T47D (cell line): Measurements from ENCODE around the gene ZBTB7B.
"Not testable (repeated sequence)": the region's sequence is repeated elsewhere in the genome, so short reads cannot be mapped to it uniquely, and the experiment has no call there.

Source experiments
- DNase-seq, 2 experiments: peaks; one replicate each; pipeline versions ENCODE4 v3.0.0 to v3.0.0-alpha.2; 2011 to 2012; ENCODE audit warnings: low read depth in 1 of 2, low spot score in 1 of 2
- JUND ChIP-seq: IDR thresholded peaks from 2 replicates; pipeline ENCODE4 v1.6.1; 2012; ENCODE audit warnings: low read depth
- in situ Hi-C: cut with HindIII; loops from 2 replicates; pipeline ENCODE4 v1.10.0; 2016; ENCODE audit warnings: low sequenced_read_pairs, low pct_unique_long_range_greater_than_20kb

The ZBTB7B gene

DNA sequence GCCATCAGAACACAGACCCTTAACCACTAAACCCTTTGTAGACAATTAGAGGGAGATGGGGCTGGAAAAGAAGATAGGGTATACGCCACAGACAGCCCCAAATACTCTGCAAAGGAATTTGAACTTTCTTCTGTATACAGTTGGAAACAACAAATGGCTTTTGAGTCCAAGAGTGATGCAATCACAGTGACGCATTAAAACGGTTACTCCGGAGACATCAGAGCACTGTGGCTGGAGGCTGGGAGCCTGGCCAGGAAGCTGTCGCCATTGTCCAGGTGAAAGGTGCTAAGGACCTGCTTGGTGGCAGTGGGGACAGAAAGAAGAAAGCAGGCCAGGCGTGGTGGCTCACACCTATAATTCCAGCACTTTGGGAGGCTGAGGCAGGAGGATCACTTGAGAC lies 15.3 kb upstream of the ZBTB7B start:
- in situ Hi-C loops: no loop called here
- no peak for DNase-seq
- TF ChIP-seq JUND: no peak

DNA sequence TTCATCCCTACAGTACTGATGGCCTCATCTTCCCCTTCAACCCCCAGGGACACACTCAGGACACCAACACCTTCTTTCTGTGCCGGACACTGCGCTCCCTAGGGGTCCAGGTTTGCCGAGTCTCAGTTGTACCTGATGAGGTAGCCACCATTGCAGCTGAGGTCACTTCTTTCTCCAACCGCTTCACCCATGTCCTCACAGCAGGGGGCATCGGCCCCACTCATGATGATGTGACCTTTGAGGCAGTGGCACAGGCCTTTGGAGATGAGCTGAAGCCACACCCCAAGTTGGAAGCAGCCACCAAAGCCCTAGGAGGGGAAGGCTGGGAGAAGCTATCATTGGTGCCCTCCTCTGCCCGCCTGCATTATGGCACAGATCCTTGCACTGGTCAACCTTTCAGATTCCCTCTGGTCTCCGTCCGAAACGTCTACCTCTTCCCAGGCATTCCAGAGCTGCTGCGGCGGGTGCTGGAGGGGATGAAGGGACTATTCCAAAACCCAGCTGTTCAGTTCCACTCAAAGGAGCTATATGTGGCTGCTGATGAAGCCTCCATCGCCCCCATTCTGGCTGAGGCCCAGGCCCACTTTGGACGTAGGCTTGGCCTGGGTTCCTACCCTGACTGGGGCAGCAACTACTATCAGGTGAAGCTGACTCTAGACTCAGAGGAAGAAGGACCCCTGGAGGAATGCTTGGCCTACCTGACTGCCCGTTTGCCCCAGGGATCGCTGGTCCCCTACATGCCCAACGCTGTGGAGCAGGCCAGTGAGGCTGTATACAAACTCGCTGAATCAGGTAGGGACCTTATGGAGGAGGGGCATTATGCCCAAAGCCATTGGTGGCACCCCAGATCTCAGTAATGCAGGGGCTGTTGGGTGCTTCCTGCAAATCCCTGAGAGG lies 14.3 kb upstream of the ZBTB7B start:
- in situ Hi-C loops: no loop called here
- DNase-seq: peak in 1 of 2 experiments; percentile 41

DNA sequence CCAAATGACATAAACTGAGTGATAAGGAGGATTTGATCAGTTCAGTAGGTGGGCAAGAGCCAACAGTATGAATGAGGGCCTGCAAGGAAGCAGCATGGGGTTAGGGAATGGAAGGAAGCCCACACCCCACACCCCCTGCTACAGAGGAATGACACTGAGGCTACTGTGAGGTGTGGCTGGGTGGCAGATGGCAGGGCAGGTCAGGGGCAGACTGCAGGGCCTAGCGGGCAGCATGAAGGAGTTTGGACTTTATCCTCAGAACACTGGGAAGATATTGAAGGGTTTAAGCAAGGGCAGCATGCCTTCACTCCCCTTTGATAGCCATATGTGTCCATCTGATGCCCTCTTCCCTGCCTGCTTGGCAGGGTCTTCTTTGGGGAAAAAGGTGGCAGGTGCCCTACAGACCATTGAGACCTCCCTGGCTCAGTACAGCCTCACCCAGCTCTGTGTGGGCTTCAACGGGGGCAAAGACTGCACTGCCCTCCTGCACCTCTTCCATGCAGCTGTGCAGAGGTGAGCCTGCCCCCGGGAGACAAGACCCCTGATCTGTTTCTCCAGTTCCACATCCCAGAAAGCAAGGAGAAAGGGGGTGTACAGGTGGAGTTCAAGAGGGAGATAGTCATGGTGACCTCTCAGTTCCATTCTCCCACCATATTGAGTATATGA lies 13.3 kb upstream of the ZBTB7B start:
- TF ChIP-seq JUND: no peak
- no peak for DNase-seq
- in situ Hi-C loops: no loop called here

More for the DNA sequence above, 14.3 kb upstream of the ZBTB7B start:
- no peak for TF ChIP-seq JUND

DNA sequence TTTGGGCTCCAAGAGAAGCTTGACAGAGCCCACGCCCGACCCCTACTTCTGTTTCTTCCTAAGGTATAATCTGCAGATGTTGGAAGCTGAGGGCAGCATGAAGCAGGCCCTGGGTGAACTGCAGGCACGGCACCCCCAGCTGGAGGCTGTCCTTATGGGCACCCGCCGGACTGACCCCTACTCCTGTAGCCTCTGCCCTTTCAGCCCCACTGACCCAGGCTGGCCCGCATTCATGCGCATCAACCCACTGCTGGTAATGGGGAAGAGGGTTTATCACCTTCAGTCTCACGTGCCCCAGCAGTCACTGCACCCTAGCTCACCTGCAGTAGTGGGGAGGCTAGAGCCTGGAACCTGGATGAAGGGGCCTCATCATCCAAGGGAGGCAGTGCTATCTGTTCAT lies 12.3 kb upstream of the ZBTB7B start:
- in situ Hi-C loops: no loop called here
- no peak for DNase-seq
- no peak for TF ChIP-seq JUND

DNA sequence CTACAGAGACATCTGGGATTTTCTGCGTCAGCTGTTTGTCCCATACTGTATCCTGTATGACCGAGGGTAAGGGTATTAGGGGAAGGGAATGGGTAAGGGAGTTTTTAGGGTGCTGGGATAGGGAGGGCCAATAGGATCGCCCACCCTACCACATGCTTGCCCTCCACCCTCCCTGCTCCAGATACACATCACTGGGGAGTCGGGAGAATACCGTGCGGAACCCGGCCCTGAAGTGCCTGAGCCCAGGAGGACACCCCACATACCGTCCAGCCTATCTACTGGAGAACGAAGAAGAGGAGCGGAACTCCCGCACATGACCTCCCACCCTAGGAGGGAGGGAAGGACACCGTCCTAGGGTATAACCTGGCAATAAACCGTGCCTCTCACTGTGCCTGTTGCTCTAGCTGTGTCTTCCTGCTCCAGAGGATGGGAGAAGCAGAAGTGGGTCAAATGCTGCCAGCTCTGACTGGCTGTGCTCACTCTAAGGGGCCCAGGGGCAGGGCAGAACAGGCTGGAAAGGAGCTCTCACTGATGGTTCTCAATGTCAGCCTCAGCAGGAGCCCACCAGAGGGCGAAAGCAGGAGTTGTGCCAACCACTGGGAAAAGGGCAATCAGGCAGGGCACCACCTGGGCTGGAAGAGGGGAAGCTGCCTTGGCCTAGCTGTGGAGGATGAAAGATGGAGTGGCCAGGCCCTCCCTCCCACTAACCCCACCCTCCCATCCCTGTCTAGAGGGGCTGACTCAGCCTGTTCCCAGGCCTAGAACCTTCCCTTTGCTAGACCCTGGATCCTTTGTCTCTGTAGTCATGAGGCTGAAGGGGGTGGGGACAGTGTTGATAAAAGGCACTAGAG lies 9.7 kb upstream of the ZBTB7B start:
- DNase-seq: no peak
- no peak for TF ChIP-seq JUND
- in situ Hi-C loops: no loop called here

- no peak for TF ChIP-seq JUND
- in situ Hi-C loops: no loop called here
- DNase-seq: no peak
Measured at GRCh38 chr1:154993572-154994268, 8.9 kb upstream of the ZBTB7B start, which contains the start of gene LENEP. Gene LENEP, plus strand, starts transcription at chr1:154993586. Its CDS starts 22 bp downstream, at chr1:154993608.

- in situ Hi-C loops: no loop called here
- no peak for DNase-seq
- no peak for TF ChIP-seq JUND
Measured at GRCh38 chr1:154994269-154994587, 8.4 kb upstream of the ZBTB7B start.

GRCh38 chr1:154994591-154994990 lies 8.0 kb upstream of the ZBTB7B start:
- no peak for DNase-seq
- no peak for TF ChIP-seq JUND
- in situ Hi-C loops: no loop called here

- in situ Hi-C loops: not testable (repeated sequence)
- peak in 1 of 2 experiments; percentile 84 for DNase-seq
Measured at GRCh38 chr1:154995301-154995983, 7.2 kb upstream of the ZBTB7B start.

GRCh38 chr1:154996966-154997701 lies 5.5 kb upstream of the ZBTB7B start:
- in situ Hi-C loops: no loop called here
- no peak for TF ChIP-seq JUND
- DNase-seq: no peak

GRCh38 chr1:154998201-154998780 lies 4.3 kb upstream of the ZBTB7B start:
- no peak for DNase-seq
- in situ Hi-C loops: no loop called here
- no peak for TF ChIP-seq JUND
